Neural progenitor cell (in vitro differentiated cells): ENCODE results near the gene KISS1. TPM values are rescaled to one million over a fixed set of nuclear protein-coding genes. Genes with fewer than 3 reads are reported as not detected.

Experiments
- DNase-seq: peaks from one replicate; pipeline ENCODE4 v3.0.0-alpha.2; 2016; ENCODE audit warnings: low spot score
- H2AFZ ChIP-seq: fragments of 200-600 bp; sonication (generic); replicated peaks from 2 replicates; pipeline ENCODE4 v1.6.1; 2016; ENCODE audit warnings: antibody characterized with exemption
- H3F3A ChIP-seq: fragments of 200-600 bp; sonication (generic); 2 replicates; pipeline ENCODE4 v1.6.1; 2016; ENCODE audit warnings: antibody characterized with exemption, low read depth
- H3K27ac ChIP-seq: fragments of 200-600 bp; sonication (generic); 2 replicates; pipeline ENCODE4 v1.5.1; 2016; ENCODE audit warnings: mild to moderate bottlenecking
- H3K27me3 ChIP-seq: fragments of 200-600 bp; sonication (generic); 2 replicates; pipeline ENCODE4 v1.6.1; 2016; ENCODE audit warnings: mild to moderate bottlenecking, moderate library complexity
- H3K36me3 ChIP-seq: fragments of 200-600 bp; sonication (generic); 2 replicates; pipeline ENCODE4 v1.5.1; 2016
- H3K4me1 ChIP-seq: fragments of 200-600 bp; sonication (generic); 2 replicates; pipeline ENCODE4 v1.6.1; 2016; ENCODE audit warnings: mixed run types
- H3K4me2 ChIP-seq: fragments of 200-600 bp; sonication (generic); 2 replicates; pipeline ENCODE4 v1.6.1; 2016
- H3K4me3 ChIP-seq: fragments of 200-600 bp; sonication (generic); 2 replicates; pipeline ENCODE4 v1.5.1; 2016
- H3K79me2 ChIP-seq: fragments of 200-600 bp; sonication (generic); 2 replicates; pipeline ENCODE4 v1.6.1; 2016; ENCODE audit warnings: low read depth
- H3K9ac ChIP-seq: fragments of 200-600 bp; sonication (generic); 2 replicates; pipeline ENCODE4 v1.6.1; 2016
- H3K9me3 ChIP-seq: fragments of 200-600 bp; sonication (generic); 2 replicates; pipeline ENCODE4 v1.5.1; 2016; ENCODE audit warnings: low read depth
- H4K20me1 ChIP-seq: fragments of 200-600 bp; sonication (generic); 2 replicates; pipeline ENCODE4 v1.6.1; 2016; ENCODE audit warnings: low read depth
- H3K27ac Mint-ChIP-seq: 3 replicates; pipeline ENCODE4 v1.8.0; 2021; ENCODE audit warnings: mixed read lengths
- H3K27me3 Mint-ChIP-seq: 2 replicates; pipeline ENCODE4 v1.8.0; 2022; ENCODE audit warnings: low read depth, mild to moderate bottlenecking, inconsistent platforms, moderate library complexity, mixed read lengths; ENCODE audit not compliant: insufficient read depth
- H3K36me3 Mint-ChIP-seq: 3 replicates; pipeline ENCODE4 v1.8.0; 2021; ENCODE audit warnings: mixed read lengths
- H3K4me1 Mint-ChIP-seq: 3 replicates; pipeline ENCODE4 v1.8.0; 2021; ENCODE audit warnings: mixed read lengths
- H3K4me3 Mint-ChIP-seq: 3 replicates; pipeline ENCODE4 v1.8.0; 2021; ENCODE audit warnings: mild to moderate bottlenecking, moderate library complexity, mixed read lengths
- H3K9me3 Mint-ChIP-seq: 3 replicates; pipeline ENCODE4 v1.8.0; 2020; ENCODE audit warnings: mixed read lengths
- EZH2 ChIP-seq: fragments of 200-600 bp; sonication (generic); IDR thresholded peaks from 2 replicates; pipeline ENCODE4 v1.6.1; 2017; ENCODE audit warnings: antibody characterized with exemption, mild to moderate bottlenecking, moderate library complexity
- EZH2phosphoT487 ChIP-seq: fragments of 200-600 bp; sonication (generic); IDR thresholded peaks from 2 replicates; pipeline ENCODE4 v1.6.1; 2017; ENCODE audit warnings: antibody characterized with exemption
- total RNA-seq: library from RNA; depleted of rRNA; stranded (reverse); fragments of >200 nt; gene quantifications from 2 replicates; pipeline ENCODE4 v1.2.3, GENCODE V29; 2015; ENCODE audit warnings: low replicate concordance
- TF ChIP-seq, protein P1 (sequence below): fragments of 200-600 bp; sonication (generic); IDR thresholded peaks from 2 replicates; pipeline ENCODE4 v1.5.1; 2017; ENCODE audit warnings: antibody characterized with exemption, mild to moderate bottlenecking

KISS1 gene
- total RNA-seq, 1 donor from 2014 or later: not detected

DNA sequence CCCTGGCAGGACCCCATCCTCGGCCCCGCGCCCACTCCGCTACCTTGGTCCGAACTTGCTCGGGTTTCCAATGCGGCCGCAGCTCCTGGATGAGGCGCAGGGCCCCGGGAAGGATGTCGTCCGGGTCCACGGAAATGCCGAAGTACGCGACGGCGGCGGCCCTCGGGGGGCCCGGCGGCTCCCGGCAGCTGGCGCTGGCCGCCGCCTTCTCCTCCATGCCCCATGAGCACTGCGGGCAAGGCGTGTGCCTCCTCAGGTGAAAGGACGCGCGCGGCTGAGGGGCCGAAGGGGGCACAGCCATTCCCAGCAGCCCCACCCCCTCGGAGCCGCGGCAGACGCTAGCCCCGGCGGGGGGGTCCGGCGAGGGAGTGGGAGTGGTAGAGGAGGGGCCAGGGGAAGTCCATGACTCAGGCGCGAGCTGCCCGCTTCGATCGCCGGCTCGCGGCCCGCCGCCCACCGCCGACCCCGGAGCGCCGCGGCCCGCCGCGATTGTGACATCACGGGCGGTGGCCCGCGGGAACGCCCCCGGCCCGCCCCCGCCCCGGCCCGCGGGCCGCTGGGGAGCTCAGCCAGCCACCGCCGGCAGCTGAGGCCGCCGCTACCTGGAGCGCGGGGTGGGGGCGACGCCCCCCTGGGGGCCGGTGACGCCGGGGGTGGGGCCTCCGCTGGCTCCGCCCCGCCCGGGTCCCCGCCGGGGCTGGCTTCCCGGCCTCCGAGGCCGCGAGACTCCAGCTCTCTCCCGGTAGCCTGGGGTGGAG, 44.6 kb downstream of the KISS1 start, which contains the start of gene ETNK2:
Gene ETNK2, minus strand, starts transcription at position 493 of the 758 bp plus-strand sequence. Its CDS starts 192 bp downstream, at position 301.
- H3K4me2 ChIP-seq: peak within 1 kb of the TSS; percentile 90
- H3K36me3 Mint-ChIP-seq: no peaks in the 10 kb centered on the region
- H3K9ac ChIP-seq: peak within 1 kb of the TSS; percentile 61
- H2AFZ ChIP-seq: peak within 1 kb of the TSS; percentile 98
- peak; percentile 42 for TF ChIP-seq EZH2
- no peak for TF ChIP-seq EZH2phosphoT487
- DNase-seq: peak; percentile 84
- peaks cover 6% of the 10 kb centered on the region for H4K20me1 ChIP-seq
- peaks cover 45% of the 10 kb centered on the region for H3K27me3 ChIP-seq
- no peaks in the 10 kb centered on the region for H3K36me3 ChIP-seq
- peaks cover 14% of the 10 kb centered on the region for H3K4me1 ChIP-seq
- peaks cover 15% of the 10 kb centered on the region for H3F3A ChIP-seq
- no peak within 1 kb of the TSS for H3K27ac ChIP-seq
- H3K9me3 ChIP-seq: no peaks in the 10 kb centered on the region
- H3K79me2 ChIP-seq: no peaks in the 10 kb centered on the region
- peak within 1 kb of the TSS; percentile 86 for H3K4me3 ChIP-seq
- H3K4me3 Mint-ChIP-seq: peak within 1 kb of the TSS; percentile 85
- H3K27me3 Mint-ChIP-seq: peaks cover 30% of the 10 kb centered on the region
- no peak within 1 kb of the TSS for H3K27ac Mint-ChIP-seq
- H3K4me1 Mint-ChIP-seq: peaks cover 27% of the 10 kb centered on the region
- H3K9me3 Mint-ChIP-seq: no peaks in the 10 kb centered on the region

DNA sequence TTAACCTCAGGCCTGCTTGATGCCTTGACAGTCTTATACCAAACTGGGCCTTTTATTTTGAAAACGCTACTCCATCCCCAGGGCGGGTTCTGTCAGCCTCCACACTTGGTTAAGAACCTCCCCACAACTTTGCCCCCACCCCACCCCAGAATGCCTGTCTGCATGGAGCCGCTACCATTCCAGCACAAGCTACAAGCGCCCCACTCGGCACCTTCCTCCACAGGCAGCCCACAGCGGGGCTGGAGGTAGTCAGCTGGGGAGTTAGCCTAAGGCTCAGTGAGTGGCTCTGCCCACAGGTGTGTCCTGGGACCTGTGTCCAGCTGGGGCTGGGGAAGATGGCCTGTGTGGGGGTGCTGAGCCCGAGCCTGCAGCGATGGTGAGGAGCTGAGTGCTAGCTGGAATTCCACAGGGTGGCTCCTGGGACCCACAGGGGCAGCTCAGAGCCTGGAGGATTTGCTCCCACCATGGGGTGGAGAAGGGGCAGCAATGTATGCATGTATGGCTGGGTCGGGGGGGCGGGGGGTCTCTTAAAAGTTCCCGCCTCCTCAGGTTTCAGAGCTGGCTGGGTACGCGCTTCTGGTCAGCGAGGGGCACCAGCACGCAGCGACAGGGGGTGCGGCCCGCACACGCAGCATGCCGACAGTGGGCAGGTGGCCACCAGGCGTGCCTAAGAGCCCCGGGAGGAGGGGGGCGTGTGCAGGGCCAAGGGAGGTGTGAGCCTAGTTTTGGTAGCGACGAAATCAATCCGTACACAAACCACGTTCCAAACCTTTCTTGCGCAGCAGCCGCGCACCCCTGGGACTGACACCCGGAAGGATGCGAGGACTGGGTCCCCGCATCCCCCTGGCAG, 45.4 kb downstream of the KISS1 start:
- Histone ChIP-seq H4K20me1 (peaks cover 6% of the 10 kb centered on the region), H3K36me3 (no peaks in the 10 kb centered on the region), H3F3A (peaks cover 15% of the 10 kb centered on the region), H3K27ac (no peak overlapping the region), H3K9ac (no peak overlapping the region), H3K4me2 (peak overlapping the region; percentile 90), H3K4me3 (peak overlapping the region; percentile 86), H3K27me3 (peaks cover 45% of the 10 kb centered on the region), H3K79me2 (no peaks in the 10 kb centered on the region), H3K4me1 (peaks cover 14% of the 10 kb centered on the region), H3K9me3 (no peaks in the 10 kb centered on the region), H2AFZ (peak overlapping the region; percentile 98)
- H3K9me3 Mint-ChIP-seq: no peaks in the 10 kb centered on the region
- H3K27me3 Mint-ChIP-seq: peaks cover 28% of the 10 kb centered on the region
- no peaks in the 10 kb centered on the region for H3K36me3 Mint-ChIP-seq
- H3K27ac Mint-ChIP-seq: no peak overlapping the region
- DNase-seq: peak; percentile 61
- peak overlapping the region; percentile 77 for H3K4me3 Mint-ChIP-seq
- peaks cover 30% of the 10 kb centered on the region for H3K4me1 Mint-ChIP-seq
- TF ChIP-seq, protein P1, sequence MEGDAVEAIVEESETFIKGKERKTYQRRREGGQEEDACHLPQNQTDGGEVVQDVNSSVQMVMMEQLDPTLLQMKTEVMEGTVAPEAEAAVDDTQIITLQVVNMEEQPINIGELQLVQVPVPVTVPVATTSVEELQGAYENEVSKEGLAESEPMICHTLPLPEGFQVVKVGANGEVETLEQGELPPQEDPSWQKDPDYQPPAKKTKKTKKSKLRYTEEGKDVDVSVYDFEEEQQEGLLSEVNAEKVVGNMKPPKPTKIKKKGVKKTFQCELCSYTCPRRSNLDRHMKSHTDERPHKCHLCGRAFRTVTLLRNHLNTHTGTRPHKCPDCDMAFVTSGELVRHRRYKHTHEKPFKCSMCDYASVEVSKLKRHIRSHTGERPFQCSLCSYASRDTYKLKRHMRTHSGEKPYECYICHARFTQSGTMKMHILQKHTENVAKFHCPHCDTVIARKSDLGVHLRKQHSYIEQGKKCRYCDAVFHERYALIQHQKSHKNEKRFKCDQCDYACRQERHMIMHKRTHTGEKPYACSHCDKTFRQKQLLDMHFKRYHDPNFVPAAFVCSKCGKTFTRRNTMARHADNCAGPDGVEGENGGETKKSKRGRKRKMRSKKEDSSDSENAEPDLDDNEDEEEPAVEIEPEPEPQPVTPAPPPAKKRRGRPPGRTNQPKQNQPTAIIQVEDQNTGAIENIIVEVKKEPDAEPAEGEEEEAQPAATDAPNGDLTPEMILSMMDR: peak; percentile 7
- no peak for TF ChIP-seq EZH2phosphoT487
- peak; percentile 1 for TF ChIP-seq EZH2

DNA sequence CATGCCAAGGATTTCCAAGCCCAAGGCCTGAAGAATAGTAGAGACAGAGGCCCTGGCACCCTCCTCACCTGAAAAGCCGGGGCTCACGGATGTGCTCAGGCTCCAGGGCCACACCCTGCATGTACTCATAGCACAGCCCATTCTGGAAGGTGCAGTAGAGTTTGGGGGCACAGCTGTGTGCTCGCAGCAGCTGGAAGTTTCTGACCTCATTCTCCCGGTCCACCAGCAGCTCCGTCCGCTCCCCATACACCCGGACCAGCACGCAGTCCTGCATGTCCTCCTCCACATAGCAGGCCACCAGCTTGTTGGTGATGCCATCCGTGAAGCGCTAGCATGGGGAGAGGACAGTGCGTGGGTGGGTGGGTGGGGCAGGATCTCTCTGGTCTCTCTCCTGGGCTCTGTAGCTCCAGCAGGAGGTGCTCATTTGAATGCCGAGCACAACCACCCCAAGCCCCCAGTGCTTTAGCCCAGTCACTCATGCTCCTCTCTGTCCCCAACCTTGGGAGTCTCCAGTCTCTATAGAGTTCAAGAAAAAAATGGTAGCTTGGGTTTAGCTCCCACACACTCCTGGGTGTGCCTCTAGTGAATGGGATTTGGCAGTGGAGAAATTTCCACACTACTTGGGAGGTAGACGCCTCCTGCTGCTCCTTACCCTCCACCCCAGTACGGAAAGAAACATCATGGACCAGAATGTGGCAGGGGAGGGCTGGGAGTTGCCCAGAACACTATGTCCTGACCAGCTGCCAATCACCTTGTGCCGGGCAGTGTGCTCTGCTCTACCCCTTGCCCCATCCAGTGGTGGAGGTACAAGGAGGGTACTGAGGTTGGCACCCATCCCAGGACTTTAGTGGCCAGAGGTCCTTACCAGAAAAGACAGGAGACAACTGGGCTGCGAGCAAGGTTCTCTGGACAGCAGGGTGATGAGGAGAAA, 46.4 kb downstream of the KISS1 start:
- Mint-ChIP-seq H3K4me3 (peak overlapping the region; percentile 77), H3K9me3 (no peaks in the 10 kb centered on the region), H3K27me3 (peaks cover 26% of the 10 kb centered on the region), H3K36me3 (no peaks in the 10 kb centered on the region), H3K27ac (no peak overlapping the region), H3K4me1 (peaks cover 30% of the 10 kb centered on the region)
- H3K4me2 ChIP-seq: no peak overlapping the region
- H3K9ac ChIP-seq: no peak overlapping the region
- TF ChIP-seq EZH2: no peak
- no peak for TF ChIP-seq EZH2phosphoT487
- TF ChIP-seq, protein P1: no peak
- H4K20me1 ChIP-seq: peaks cover 6% of the 10 kb centered on the region
- H3K79me2 ChIP-seq: no peaks in the 10 kb centered on the region
- DNase-seq: no peak
- H3K27ac ChIP-seq: no peak overlapping the region
- peaks cover 45% of the 10 kb centered on the region for H3K27me3 ChIP-seq
- H3K36me3 ChIP-seq: no peaks in the 10 kb centered on the region
- H3F3A ChIP-seq: peaks cover 15% of the 10 kb centered on the region
- H3K4me1 ChIP-seq: peaks cover 14% of the 10 kb centered on the region
- no peaks in the 10 kb centered on the region for H3K9me3 ChIP-seq
- H2AFZ ChIP-seq: no peak overlapping the region
- H3K4me3 ChIP-seq: no peak overlapping the region
